Spinal cord (tissue), 10 donors: Measurements from ENCODE around the gene IRF5. TPM values are rescaled to one million over a fixed set of nuclear protein-coding genes. Genes with fewer than 3 reads are reported as not detected.
A peak's percentile ranks its signal among the peaks of the same experiment; 100 is the strongest.
"Not testable (repeated sequence)": the region's sequence is repeated elsewhere in the genome, so short reads cannot be mapped to it uniquely, and the experiment has no call there.

ENCODE experiments used
- DNase-seq, 6 donors: peaks; one replicate each; pipeline versions ENCODE4 v3.0.0 to v3.0.0-alpha.2; 2013 to 2015; ENCODE audit warnings: low spot score in 6 of 6, low read depth in 4 of 6
- H3K27ac ChIP-seq: one replicate; pipeline ENCODE4 v1.5.1; 2013; ENCODE audit warnings: low read depth, low read length, control low read depth
- H3K27me3 ChIP-seq: one replicate; pipeline ENCODE4 v1.6.1; 2013; ENCODE audit warnings: low read length; ENCODE audit not compliant: control insufficient read depth, insufficient read depth
- H3K36me3 ChIP-seq: one replicate; pipeline ENCODE4 v1.6.1; 2013; ENCODE audit warnings: low read length; ENCODE audit not compliant: control insufficient read depth, insufficient read depth
- H3K4me1 ChIP-seq: one replicate; pipeline ENCODE4 v1.6.1; 2013; ENCODE audit warnings: low read length; ENCODE audit not compliant: control insufficient read depth, insufficient read depth
- H3K4me3 ChIP-seq: one replicate; pipeline ENCODE4 v1.5.1; 2013; ENCODE audit warnings: low read depth, low read length, control low read depth
- H3K9me3 ChIP-seq: one replicate; pipeline ENCODE4 v1.6.1; 2013; ENCODE audit warnings: low read length; ENCODE audit not compliant: control insufficient read depth, insufficient read depth
- WGBS: methylation state at CpG from one replicate; pipeline ENCODE4 v1.1.5; 2013; ENCODE audit warnings: missing lambda C conversion rate; ENCODE audit not compliant: insufficient coverage; 5-methylcytosine and 5-hydroxymethylcytosine counted together
- polyA plus RNA-seq, 2 donors: library from polyadenylated mRNA; unstranded; fragments of 120-200 nt; gene quantifications; one replicate each; pipeline ENCODE4 v1.2.1, GENCODE V29; 2013; ENCODE audit not compliant: insufficient read length in 2 of 2
- small RNA-seq: library from RNA; depleted of rRNA; stranded (forward); fragments of <200 nt; gene quantifications from one replicate; pipeline ENCODE3, GENCODE V24; 2014; ENCODE audit warnings: low replicate concordance
- total RNA-seq, 2 donors: library from RNA; depleted of rRNA in 1 of 2; stranded (reverse); fragments of 120-200 nt in 1 of 2; fragments of >200 nt in 1 of 2; gene quantifications; one replicate each; pipeline versions ENCODE4 v1.2.3 to v1.2.4, GENCODE V29; 2013 to 2014
- donor health status: healthy.

IRF5 gene
- total and polyA plus RNA-seq, 4 donors = 5.0 to 7.7 (median 6.3) TPM

DNA sequence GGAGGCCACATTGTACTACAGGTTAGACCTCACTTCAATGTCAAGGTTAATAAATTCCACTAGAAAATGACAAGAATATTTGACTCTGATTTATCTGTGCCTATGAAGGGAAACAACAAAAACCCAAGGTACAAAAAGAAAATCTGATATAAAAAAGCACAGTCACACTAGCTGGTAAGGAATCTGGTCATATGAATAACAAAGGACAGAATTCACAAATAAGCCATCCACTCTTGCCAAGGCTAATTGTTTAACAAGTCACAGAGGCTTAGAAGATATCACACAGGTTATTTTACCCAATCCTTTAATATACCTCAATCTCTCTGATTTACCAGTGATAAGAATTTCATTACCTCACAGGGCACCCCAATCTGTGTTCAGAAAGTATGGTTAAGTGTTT is 47.9 kb downstream of the IRF5 start:
- no peak overlapping the region for H3K27ac ChIP-seq
- no peak overlapping the region for H3K4me3 ChIP-seq
- no peaks in the 10 kb centered on the region for H3K27me3 ChIP-seq
- no peaks in the 10 kb centered on the region for H3K9me3 ChIP-seq
- H3K4me1 ChIP-seq = no peaks in the 10 kb centered on the region
- H3K36me3 ChIP-seq = peaks cover 23% of the 10 kb centered on the region
- DNase-seq = no peak

DNA sequence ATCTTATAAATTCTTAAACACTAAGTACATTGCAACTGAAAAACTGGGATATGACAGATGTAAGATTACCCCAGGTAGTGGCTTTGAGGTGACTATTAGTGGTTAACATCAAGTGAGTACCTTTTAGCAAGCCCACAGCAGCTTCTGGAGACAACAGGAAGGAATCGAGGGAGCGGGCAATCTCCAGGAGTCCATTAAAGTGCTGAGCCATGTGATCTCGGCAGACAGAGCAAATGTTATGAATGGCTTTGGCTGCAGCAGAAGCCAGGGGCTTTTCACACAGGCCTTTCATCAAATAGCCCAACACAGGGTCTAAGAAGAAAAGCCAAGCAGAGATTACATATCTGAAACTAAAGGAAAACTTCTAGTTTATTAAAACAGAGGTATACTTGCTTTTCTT is 48.9 kb downstream of the IRF5 start:
- Histone ChIP-seq H3K27me3 (no peaks in the 10 kb centered on the region), H3K9me3 (no peaks in the 10 kb centered on the region), H3K27ac (no peak overlapping the region), H3K4me1 (no peaks in the 10 kb centered on the region), H3K36me3 (peaks cover 22% of the 10 kb centered on the region), H3K4me3 (no peak overlapping the region)
- peak in 2 of 6 donors; percentile 16 to 33 for DNase-seq
- 66% methylated on average over 2 of the region's 3 CpGs for WGBS

DNA sequence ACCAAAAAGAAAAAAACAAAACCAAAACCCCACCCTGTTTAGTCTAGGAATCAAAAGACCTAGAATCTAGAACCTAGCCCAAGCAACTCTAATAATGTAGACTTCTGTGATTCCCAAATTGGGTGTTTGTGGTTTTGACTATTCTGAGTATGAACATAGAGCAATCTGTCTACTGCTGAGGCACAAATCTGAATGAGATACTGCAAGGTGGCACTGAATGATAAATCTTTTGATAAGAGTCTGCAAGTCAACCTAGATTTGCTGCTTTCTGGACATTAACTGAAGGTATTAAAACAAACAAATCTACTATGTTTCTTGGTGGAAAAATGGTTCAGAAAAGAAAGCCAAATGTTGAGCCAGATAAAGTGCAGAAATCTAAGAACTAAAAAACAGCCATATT is 50.6 kb downstream of the IRF5 start:
- no peak overlapping the region for H3K4me3 ChIP-seq
- H3K27me3 ChIP-seq = no peaks in the 10 kb centered on the region
- H3K36me3 ChIP-seq = peaks cover 14% of the 10 kb centered on the region
- no peaks in the 10 kb centered on the region for H3K9me3 ChIP-seq
- no peak for DNase-seq
- no peak overlapping the region for H3K27ac ChIP-seq
- no peaks in the 10 kb centered on the region for H3K4me1 ChIP-seq

DNA sequence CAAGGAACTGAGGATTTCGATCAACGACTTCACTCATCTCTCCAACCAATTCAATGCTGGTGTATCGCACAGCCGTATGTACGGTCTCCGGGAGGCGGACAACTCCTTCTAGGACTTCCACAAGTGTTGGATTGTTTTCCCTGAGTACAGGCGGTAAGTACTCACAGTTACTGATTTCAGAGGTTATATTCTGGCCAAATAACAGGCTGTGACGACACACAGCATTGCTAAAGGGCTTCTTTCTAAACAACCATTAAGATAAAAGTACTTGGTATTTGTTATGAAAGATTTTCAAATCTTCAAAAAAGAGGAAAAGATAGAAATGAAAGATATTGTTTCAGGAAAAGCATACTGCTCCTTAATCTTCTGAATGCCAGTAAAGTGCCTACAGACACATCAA is 52.2 kb downstream of the IRF5 start:
- Histone ChIP-seq H3K27ac (no peak overlapping the region), H3K36me3 (peaks cover 21% of the 10 kb centered on the region), H3K9me3 (no peaks in the 10 kb centered on the region), H3K4me3 (no peak overlapping the region), H3K27me3 (no peaks in the 10 kb centered on the region), H3K4me1 (no peaks in the 10 kb centered on the region)
- DNase-seq = no peak
- 80% methylated on average over 2 of the region's 9 CpGs for WGBS

DNA sequence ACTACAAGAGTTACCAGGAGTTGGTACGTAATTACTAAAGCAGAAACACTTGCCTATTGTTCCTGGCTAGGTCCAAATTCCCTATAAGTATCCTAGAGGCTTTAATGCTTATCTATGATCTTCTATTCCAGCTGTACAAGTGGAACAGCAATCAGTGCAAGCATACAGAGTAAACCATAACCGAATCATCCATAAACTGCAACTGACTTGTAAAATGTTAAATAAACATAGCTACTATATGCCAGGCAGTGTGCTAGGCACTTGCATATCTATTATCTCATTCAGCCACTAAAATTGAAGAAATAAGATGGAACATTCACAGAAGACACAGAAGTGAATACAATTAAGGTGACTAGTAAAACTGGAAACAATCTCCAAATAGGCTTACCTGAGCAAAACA is 55.7 kb downstream of the IRF5 start:
- Histone ChIP-seq H3K36me3 (peaks cover 25% of the 10 kb centered on the region), H3K4me1 (no peaks in the 10 kb centered on the region), H3K9me3 (no peaks in the 10 kb centered on the region), H3K27ac (no peak overlapping the region), H3K27me3 (no peaks in the 10 kb centered on the region), H3K4me3 (no peak overlapping the region)
- no CpG with 5 or more reads among the region's 2 CpGs for WGBS
- DNase-seq = no peak

DNA sequence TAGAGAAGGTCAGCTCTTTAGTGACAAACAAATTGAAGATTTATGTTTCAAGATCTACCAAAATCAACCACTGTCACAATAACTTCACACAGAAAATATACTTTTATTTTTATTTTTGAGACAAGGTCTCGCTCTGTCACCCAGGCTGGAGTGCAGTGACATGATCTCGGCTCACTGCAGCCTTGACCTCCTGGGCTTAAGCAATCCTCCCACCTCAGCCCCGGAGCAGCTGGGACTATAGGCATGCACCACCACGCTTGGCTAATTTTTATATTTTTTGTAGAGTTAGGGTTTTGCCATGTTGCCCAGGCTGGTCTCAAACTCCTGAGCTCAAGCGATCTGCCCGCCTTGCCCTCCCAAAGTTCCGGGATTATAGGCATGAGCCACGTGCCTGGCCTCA is 56.8 kb downstream of the IRF5 start:
- H3K4me3 ChIP-seq, H3K4me1 ChIP-seq, DNase-seq, H3K27ac ChIP-seq, H3K27me3 ChIP-seq, H3K9me3 ChIP-seq: not testable (repeated sequence)
- H3K36me3 ChIP-seq = peaks cover 26% of the 10 kb centered on the region
- 96% methylated on average over 3 of the region's 8 CpGs for WGBS

DNA sequence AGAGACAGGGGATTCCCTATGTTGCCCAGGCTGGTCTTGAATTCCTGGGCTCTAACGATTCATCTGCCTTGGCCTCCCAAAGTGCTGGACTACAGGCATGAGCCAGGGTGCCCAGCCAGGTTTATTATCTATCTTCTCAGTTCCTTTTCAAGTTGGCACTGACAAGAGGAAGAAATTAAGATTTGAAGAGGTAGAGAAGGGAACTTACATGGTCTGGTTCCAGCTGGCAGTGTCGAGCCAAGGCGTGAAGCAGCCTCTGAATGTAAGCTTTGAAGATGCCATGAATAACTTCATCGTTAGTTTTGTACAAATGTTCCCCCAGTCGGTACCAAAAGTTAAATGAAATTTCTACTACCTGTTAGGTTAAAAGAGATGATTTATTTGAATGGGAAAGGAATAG is 59.5 kb downstream of the IRF5 start:
- Histone ChIP-seq H3K9me3 (no peaks in the 10 kb centered on the region), H3K4me3 (no peak overlapping the region), H3K4me1 (no peaks in the 10 kb centered on the region), H3K27ac (no peak overlapping the region), H3K36me3 (peaks cover 28% of the 10 kb centered on the region), H3K27me3 (no peaks in the 10 kb centered on the region)
- 75% methylated on average over 2 of the region's 5 CpGs for WGBS
- peak in 1 of 6 donors; percentile 40 for DNase-seq

Small RNA genes lying within 50 kb of the gene (small RNA-seq; reads per million reads assigned to genes)
- not detected for gene RN7SL306P

Other genes starting within 250 kb of the IRF5 start
- 100 to 1,000 TPM; 127 to 199 TPM for gene CALU, start 198.6 kb upstream of the IRF5 start, total RNA-seq
- 10 to 100 TPM; 86.8 to 89.6 TPM for gene CALU, start 198.6 kb upstream of the IRF5 start, polyA plus RNA-seq
- under 1 TPM in 1 of 2 donors, not detected in 1; 0.28 TPM for gene OPN1SW, start 162.1 kb upstream of the IRF5 start, total RNA-seq
- 1 to 10 TPM; 2.0 to 2.3 TPM for gene OPN1SW, start 162.1 kb upstream of the IRF5 start, polyA plus RNA-seq
- 10 to 100 TPM; 53.9 to 66.6 TPM for gene CCDC136, start 146.0 kb upstream of the IRF5 start, total RNA-seq
- gene CCDC136, start 146.0 kb upstream of the IRF5 start, polyA plus RNA-seq = 100 to 1,000 TPM; 193 to 220 TPM
- gene FLNC, start 107.5 kb upstream of the IRF5 start, total RNA-seq = 100 to 1,000 TPM in 1 of 2 donors, 10 to 100 TPM in 1; 77.8 to 125 TPM
- 100 to 1,000 TPM; 152 to 187 TPM for gene FLNC, start 107.5 kb upstream of the IRF5 start, polyA plus RNA-seq
- 100 to 1,000 TPM in 1 of 2 donors, 10 to 100 TPM in 1; 82.8 to 147 TPM for gene ATP6V1F, start 75.1 kb upstream of the IRF5 start, total RNA-seq
- gene ATP6V1F, start 75.1 kb upstream of the IRF5 start, polyA plus RNA-seq = 100 to 1,000 TPM; 249 to 261 TPM
- 1 to 10 TPM in 1 of 2 donors, under 1 TPM in 1; 0.40 to 1.5 TPM for gene KCP, start 27.2 kb upstream of the IRF5 start, total RNA-seq
- gene KCP, start 27.2 kb upstream of the IRF5 start, polyA plus RNA-seq = 1 to 10 TPM; 1.7 to 2.3 TPM
- gene TNPO3, start 117.2 kb downstream of the IRF5 start, total RNA-seq = 10 to 100 TPM; 42.4 to 56.8 TPM
- 10 to 100 TPM; 41.6 to 46.9 TPM for gene TNPO3, start 117.2 kb downstream of the IRF5 start, polyA plus RNA-seq
- 10 to 100 TPM; 16.4 to 17.4 TPM for gene TSPAN33, start 206.8 kb downstream of the IRF5 start, total RNA-seq
- 10 to 100 TPM; 19.7 to 24.8 TPM for gene TSPAN33, start 206.8 kb downstream of the IRF5 start, polyA plus RNA-seq